HEK293 (cell line): ENCODE results near the gene FLRT1.

ENCODE experiments used
- BCL11B ChIP-seq: fragments of 450-650 bp; formaldehyde crosslinking; IDR thresholded peaks from 2 replicates; pipeline ENCODE4 v1.5.1; 2016; ENCODE audit warnings: low read depth, missing biosample characterization, missing genetic modification characterization
- CTCF ChIP-seq: fragments of 450-650 bp; formaldehyde crosslinking; IDR thresholded peaks from 2 replicates; pipeline ENCODE4 v1.5.1; 2016; ENCODE audit warnings: missing biosample characterization, missing genetic modification characterization
- KLF1 ChIP-seq: fragments of 450-650 bp; formaldehyde crosslinking; IDR thresholded peaks from 2 replicates; pipeline ENCODE4 v1.5.1; 2016; ENCODE audit warnings: missing biosample characterization, missing genetic modification characterization
- ZFP37 ChIP-seq: fragments of 450-650 bp; formaldehyde crosslinking; IDR thresholded peaks from 2 replicates; pipeline ENCODE4 v1.5.1; 2016; ENCODE audit warnings: missing biosample characterization, missing genetic modification characterization
- ZNF184 ChIP-seq: fragments of 450-650 bp; IDR thresholded peaks from 2 replicates; pipeline ENCODE4 v1.5.1; 2018; ENCODE audit warnings: missing biosample characterization, mild to moderate bottlenecking, missing genetic modification characterization
- ZNF248 ChIP-seq: fragments of 450-650 bp; formaldehyde crosslinking; IDR thresholded peaks from 2 replicates; pipeline ENCODE4 v1.5.1; 2017; ENCODE audit warnings: missing biosample characterization, missing genetic modification characterization
- ZNF398 ChIP-seq: fragments of 450-650 bp; formaldehyde crosslinking; IDR thresholded peaks from 2 replicates; pipeline ENCODE4 v1.5.1; 2017; ENCODE audit warnings: missing biosample characterization, missing genetic modification characterization

GRCh38 chr11:64074239-64074638 is 38.5 kb downstream of the FLRT1 start:
- no peak for TF ChIP-seq ZNF398
- no peak for TF ChIP-seq ZNF184 (tag by site-specific recombination)
- TF ChIP-seq ZNF248 (tag by site-specific recombination), result no peak
- no peak for TF ChIP-seq BCL11B (tag by site-specific recombination)
- TF ChIP-seq ZFP37 (tag by site-specific recombination), result no peak
- TF ChIP-seq CTCF, result no peak
- no peak for TF ChIP-seq KLF1
